WTC11 (cell line): Measurements from ENCODE around the gene AURKB. TPM values are rescaled to one million over a fixed set of nuclear protein-coding genes. Genes with fewer than 3 reads are reported as not detected.

Experiments
- ATF1 ChIP-seq: sonication (generic); formaldehyde crosslinking; IDR thresholded peaks from 2 replicates; pipeline ENCODE4 v1.8.1; 2023; ENCODE audit warnings: mild to moderate bottlenecking, moderate library complexity, missing genetic modification reagents
- E2F5 ChIP-seq: sonication (generic); formaldehyde crosslinking; IDR thresholded peaks from 2 replicates; pipeline ENCODE4 v1.8.1; 2022; ENCODE audit warnings: mild to moderate bottlenecking, moderate library complexity, missing genetic modification reagents
- EMX1 ChIP-seq: fragments of 250-450 bp; sonication (Bioruptor Pico); IDR thresholded peaks from 2 replicates; pipeline ENCODE4 v1.8.0; 2021; ENCODE audit warnings: mild to moderate bottlenecking
- ERG ChIP-seq: fragments of 250-450 bp; sonication (Bioruptor Pico); IDR thresholded peaks from 2 replicates; pipeline ENCODE4 v1.8.0; 2021; ENCODE audit warnings: mild to moderate bottlenecking
- ETV6 ChIP-seq: sonication (generic); formaldehyde crosslinking; IDR thresholded peaks from 2 replicates; pipeline ENCODE4 v1.8.1; 2022; ENCODE audit warnings: mild to moderate bottlenecking, missing genetic modification reagents
- FOXJ3 ChIP-seq: sonication (generic); formaldehyde crosslinking; IDR thresholded peaks from 2 replicates; pipeline ENCODE4 v1.9.0; 2021; ENCODE audit warnings: missing genetic modification reagents, mild to moderate bottlenecking, borderline replicate concordance
- MXD4 ChIP-seq: fragments of 250-450 bp; sonication (Bioruptor Pico); IDR thresholded peaks from 2 replicates; pipeline ENCODE4 v1.8.0; 2021; ENCODE audit warnings: mild to moderate bottlenecking, moderate library complexity, borderline replicate concordance
- NR3C1 ChIP-seq: sonication (generic); formaldehyde crosslinking; conservative IDR thresholded peaks from 2 replicates; pipeline ENCODE4 v1.8.1; 2023; ENCODE audit warnings: low read depth, mild to moderate bottlenecking, missing genetic modification reagents
- OVOL2 ChIP-seq: fragments of 250-450 bp; sonication (Bioruptor Pico); IDR thresholded peaks from 2 replicates; pipeline ENCODE4 v1.9.0; 2021; ENCODE audit warnings: mild to moderate bottlenecking, borderline replicate concordance
- STAT6 ChIP-seq: sonication (generic); formaldehyde crosslinking; conservative IDR thresholded peaks from 2 replicates; pipeline ENCODE4 v1.8.1; 2023; ENCODE audit warnings: mild to moderate bottlenecking, low read depth, missing genetic modification reagents, moderate library complexity
- ZBTB21 ChIP-seq: sonication (generic); formaldehyde crosslinking; IDR thresholded peaks from 2 replicates; pipeline ENCODE4 v1.8.1; 2023; ENCODE audit warnings: mild to moderate bottlenecking, missing genetic modification reagents, borderline replicate concordance
- ZNF317 ChIP-seq: sonication (generic); formaldehyde crosslinking; IDR thresholded peaks from 2 replicates; pipeline ENCODE4 v1.8.1; 2023; ENCODE audit warnings: low read depth, mild to moderate bottlenecking, moderate library complexity, missing genetic modification reagents, borderline replicate concordance
- ZNF425 ChIP-seq: fragments of 250-450 bp; sonication (Bioruptor Pico); conservative IDR thresholded peaks from 2 replicates; pipeline ENCODE4 v1.9.0; 2021; ENCODE audit warnings: mild to moderate bottlenecking
- total RNA-seq: library from RNA; stranded (reverse); gene quantifications from 3 replicates; pipeline ENCODE4 v1.2.3, GENCODE V29; 2021
- TF ChIP-seq, protein P1 (sequence below): fragments of 250-450 bp; sonication (Bioruptor Pico); IDR thresholded peaks from 2 replicates; pipeline ENCODE4 v1.9.0; 2021; ENCODE audit warnings: moderate library complexity, mild to moderate bottlenecking, inconsistent platforms, borderline replicate concordance
- TF ChIP-seq, protein P2 (sequence below): fragments of 250-450 bp; sonication (Bioruptor Pico); IDR thresholded peaks from 2 replicates; pipeline ENCODE4 v1.9.0; 2021; ENCODE audit warnings: mild to moderate bottlenecking
- TF ChIP-seq, protein P3 (sequence below): fragments of 250-450 bp; sonication (Bioruptor Pico); IDR thresholded peaks from 2 replicates; pipeline ENCODE4 v1.9.0; 2021; ENCODE audit warnings: mild to moderate bottlenecking, borderline replicate concordance
- TF ChIP-seq, protein P4 (sequence below): sonication (generic); formaldehyde crosslinking; IDR thresholded peaks from 2 replicates; pipeline ENCODE4 v1.8.0; 2022; ENCODE audit warnings: mild to moderate bottlenecking, missing genetic modification reagents
- TF ChIP-seq, protein P5 (sequence below): sonication (generic); formaldehyde crosslinking; IDR thresholded peaks from 2 replicates; pipeline ENCODE4 v1.8.1; 2022; ENCODE audit warnings: mild to moderate bottlenecking, missing genetic modification reagents, moderate library complexity, borderline replicate concordance

AURKB gene
- total RNA-seq, 1 experiment from 2014 or later, result 215 TPM

DNA sequence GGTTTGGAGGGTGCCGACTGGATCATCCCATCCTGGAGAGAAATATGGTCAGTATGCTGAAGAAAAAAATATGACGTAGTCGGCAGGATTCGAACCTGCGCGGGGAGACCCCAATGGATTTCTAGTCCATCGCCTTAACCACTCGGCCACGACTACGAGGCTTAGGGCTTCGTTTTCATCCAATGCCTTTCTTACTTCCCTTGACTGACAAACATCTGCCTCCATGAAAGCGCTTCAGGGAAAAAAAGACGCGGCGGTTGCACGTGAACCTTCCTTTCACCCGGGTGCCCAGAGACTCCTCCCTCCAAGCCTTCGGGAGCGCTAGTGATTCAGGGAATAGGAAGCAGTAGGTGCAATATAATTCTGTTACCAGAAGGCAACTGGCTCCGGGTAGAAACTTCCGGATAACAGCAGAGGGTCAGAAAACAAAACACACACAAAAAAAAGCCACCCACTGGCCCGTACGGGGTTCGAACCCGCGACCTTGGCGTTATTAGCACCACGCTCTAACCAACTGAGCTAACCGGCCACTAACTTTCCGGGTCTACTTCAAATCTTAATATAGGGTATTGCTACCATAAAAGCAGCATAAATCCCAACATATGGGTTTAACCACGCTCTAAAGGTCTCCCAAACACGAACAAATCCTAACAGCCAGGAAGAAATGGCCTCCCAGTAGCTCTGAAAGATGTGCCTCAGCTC is 16.3 kb upstream of the AURKB start (continued):
- TF ChIP-seq FOXJ3 (CRISPR knock-in tag) (no peak), EMX1 (CRISPR knock-in tag) (peak; percentile 93), ZNF425 (CRISPR knock-in tag) (peak; percentile 92), STAT6 (no peak), MXD4 (CRISPR knock-in tag) (no peak), ZNF317 (CRISPR knock-in tag) (no peak), E2F5 (CRISPR knock-in tag) (no peak), ERG (CRISPR knock-in tag) (peak; percentile 85), NR3C1 (CRISPR knock-in tag) (no peak), ZBTB21 (CRISPR knock-in tag) (no peak), ETV6 (peak; percentile 74; the same call in 1 of the 2 replicates), ATF1 (CRISPR knock-in tag) (no peak), OVOL2 (CRISPR knock-in tag) (peak; percentile 49; the same call in 1 of the 2 replicates)
- TF ChIP-seq, protein P1, sequence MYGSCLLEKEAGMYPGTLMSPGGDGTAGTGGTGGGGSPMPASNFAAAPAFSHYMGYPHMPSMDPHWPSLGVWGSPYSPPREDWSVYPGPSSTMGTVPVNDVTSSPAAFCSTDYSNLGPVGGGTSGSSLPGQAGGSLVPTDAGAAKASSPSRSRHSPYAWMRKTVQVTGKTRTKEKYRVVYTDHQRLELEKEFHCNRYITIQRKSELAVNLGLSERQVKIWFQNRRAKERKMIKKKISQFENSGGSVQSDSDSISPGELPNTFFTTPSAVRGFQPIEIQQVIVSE (CRISPR knock-in tag), result peak; percentile 87
- TF ChIP-seq, protein P2, sequence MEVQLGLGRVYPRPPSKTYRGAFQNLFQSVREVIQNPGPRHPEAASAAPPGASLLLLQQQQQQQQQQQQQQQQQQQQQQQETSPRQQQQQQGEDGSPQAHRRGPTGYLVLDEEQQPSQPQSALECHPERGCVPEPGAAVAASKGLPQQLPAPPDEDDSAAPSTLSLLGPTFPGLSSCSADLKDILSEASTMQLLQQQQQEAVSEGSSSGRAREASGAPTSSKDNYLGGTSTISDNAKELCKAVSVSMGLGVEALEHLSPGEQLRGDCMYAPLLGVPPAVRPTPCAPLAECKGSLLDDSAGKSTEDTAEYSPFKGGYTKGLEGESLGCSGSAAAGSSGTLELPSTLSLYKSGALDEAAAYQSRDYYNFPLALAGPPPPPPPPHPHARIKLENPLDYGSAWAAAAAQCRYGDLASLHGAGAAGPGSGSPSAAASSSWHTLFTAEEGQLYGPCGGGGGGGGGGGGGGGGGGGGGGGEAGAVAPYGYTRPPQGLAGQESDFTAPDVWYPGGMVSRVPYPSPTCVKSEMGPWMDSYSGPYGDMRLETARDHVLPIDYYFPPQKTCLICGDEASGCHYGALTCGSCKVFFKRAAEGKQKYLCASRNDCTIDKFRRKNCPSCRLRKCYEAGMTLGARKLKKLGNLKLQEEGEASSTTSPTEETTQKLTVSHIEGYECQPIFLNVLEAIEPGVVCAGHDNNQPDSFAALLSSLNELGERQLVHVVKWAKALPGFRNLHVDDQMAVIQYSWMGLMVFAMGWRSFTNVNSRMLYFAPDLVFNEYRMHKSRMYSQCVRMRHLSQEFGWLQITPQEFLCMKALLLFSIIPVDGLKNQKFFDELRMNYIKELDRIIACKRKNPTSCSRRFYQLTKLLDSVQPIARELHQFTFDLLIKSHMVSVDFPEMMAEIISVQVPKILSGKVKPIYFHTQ (CRISPR knock-in tag), result peak; percentile 91
- TF ChIP-seq, protein P3, sequence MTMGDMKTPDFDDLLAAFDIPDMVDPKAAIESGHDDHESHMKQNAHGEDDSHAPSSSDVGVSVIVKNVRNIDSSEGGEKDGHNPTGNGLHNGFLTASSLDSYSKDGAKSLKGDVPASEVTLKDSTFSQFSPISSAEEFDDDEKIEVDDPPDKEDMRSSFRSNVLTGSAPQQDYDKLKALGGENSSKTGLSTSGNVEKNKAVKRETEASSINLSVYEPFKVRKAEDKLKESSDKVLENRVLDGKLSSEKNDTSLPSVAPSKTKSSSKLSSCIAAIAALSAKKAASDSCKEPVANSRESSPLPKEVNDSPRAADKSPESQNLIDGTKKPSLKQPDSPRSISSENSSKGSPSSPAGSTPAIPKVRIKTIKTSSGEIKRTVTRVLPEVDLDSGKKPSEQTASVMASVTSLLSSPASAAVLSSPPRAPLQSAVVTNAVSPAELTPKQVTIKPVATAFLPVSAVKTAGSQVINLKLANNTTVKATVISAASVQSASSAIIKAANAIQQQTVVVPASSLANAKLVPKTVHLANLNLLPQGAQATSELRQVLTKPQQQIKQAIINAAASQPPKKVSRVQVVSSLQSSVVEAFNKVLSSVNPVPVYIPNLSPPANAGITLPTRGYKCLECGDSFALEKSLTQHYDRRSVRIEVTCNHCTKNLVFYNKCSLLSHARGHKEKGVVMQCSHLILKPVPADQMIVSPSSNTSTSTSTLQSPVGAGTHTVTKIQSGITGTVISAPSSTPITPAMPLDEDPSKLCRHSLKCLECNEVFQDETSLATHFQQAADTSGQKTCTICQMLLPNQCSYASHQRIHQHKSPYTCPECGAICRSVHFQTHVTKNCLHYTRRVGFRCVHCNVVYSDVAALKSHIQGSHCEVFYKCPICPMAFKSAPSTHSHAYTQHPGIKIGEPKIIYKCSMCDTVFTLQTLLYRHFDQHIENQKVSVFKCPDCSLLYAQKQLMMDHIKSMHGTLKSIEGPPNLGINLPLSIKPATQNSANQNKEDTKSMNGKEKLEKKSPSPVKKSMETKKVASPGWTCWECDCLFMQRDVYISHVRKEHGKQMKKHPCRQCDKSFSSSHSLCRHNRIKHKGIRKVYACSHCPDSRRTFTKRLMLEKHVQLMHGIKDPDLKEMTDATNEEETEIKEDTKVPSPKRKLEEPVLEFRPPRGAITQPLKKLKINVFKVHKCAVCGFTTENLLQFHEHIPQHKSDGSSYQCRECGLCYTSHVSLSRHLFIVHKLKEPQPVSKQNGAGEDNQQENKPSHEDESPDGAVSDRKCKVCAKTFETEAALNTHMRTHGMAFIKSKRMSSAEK (CRISPR knock-in tag), result peak; percentile 92
- TF ChIP-seq, protein P4, sequence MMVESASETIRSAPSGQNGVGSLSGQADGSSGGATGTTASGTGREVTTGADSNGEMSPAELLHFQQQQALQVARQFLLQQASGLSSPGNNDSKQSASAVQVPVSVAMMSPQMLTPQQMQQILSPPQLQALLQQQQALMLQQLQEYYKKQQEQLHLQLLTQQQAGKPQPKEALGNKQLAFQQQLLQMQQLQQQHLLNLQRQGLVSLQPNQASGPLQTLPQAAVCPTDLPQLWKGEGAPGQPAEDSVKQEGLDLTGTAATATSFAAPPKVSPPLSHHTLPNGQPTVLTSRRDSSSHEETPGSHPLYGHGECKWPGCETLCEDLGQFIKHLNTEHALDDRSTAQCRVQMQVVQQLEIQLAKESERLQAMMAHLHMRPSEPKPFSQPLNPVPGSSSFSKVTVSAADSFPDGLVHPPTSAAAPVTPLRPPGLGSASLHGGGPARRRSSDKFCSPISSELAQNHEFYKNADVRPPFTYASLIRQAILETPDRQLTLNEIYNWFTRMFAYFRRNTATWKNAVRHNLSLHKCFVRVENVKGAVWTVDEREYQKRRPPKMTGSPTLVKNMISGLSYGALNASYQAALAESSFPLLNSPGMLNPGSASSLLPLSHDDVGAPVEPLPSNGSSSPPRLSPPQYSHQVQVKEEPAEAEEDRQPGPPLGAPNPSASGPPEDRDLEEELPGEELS (CRISPR knock-in tag), result no peak
- TF ChIP-seq, protein P5, sequence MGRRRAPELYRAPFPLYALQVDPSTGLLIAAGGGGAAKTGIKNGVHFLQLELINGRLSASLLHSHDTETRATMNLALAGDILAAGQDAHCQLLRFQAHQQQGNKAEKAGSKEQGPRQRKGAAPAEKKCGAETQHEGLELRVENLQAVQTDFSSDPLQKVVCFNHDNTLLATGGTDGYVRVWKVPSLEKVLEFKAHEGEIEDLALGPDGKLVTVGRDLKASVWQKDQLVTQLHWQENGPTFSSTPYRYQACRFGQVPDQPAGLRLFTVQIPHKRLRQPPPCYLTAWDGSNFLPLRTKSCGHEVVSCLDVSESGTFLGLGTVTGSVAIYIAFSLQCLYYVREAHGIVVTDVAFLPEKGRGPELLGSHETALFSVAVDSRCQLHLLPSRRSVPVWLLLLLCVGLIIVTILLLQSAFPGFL (CRISPR knock-in tag), result no peak
